Activated T-cell treated with anti-CD3 and anti-CD28 coated beads, Interleukin-2, amount 50 U/mL, for 72 hours (primary cell): Measurements from ENCODE around the gene TAOK3. TPM values are rescaled to one million over a fixed set of nuclear protein-coding genes. Genes with fewer than 3 reads are reported as not detected.

Experiments used
- ATAC-seq, 2 donors: fragments of 150-1000 bp; cut with Tn5 transposase; replicated peaks in 1 of 2; 2 replicates each; pipeline ENCODE4 v1.10.0; 2021; ENCODE audit warnings: moderate library complexity in 2 of 2, mild to moderate bottlenecking in 1 of 2
- DNase-seq, 2 donors: peaks; one replicate each; pipeline ENCODE4 v3.0.0; 2021 to 2022; ENCODE audit warnings: mixed read lengths in 1 of 2
- H3K27ac Mint-ChIP-seq: one replicate; pipeline ENCODE4 v1.8.0; 2022; ENCODE audit warnings: mild to moderate bottlenecking, moderate library complexity, mixed read lengths
- H3K27me3 Mint-ChIP-seq: one replicate; pipeline ENCODE4 v1.8.0; 2022; ENCODE audit warnings: low read depth, mixed read lengths
- H3K36me3 Mint-ChIP-seq, 2 donors: one replicate each; pipeline ENCODE4 v1.8.0; 2022; ENCODE audit warnings: mixed read lengths in 2 of 2, mild to moderate bottlenecking in 1 of 2; ENCODE audit not compliant: insufficient read depth in 2 of 2
- H3K4me1 Mint-ChIP-seq: one replicate; pipeline ENCODE4 v1.8.0; 2022; ENCODE audit warnings: low read depth, mixed read lengths
- H3K4me3 Mint-ChIP-seq, 2 donors: one replicate each; pipeline ENCODE4 v1.8.0; 2022; ENCODE audit warnings: mild to moderate bottlenecking in 2 of 2, mixed read lengths in 2 of 2, moderate library complexity in 2 of 2
- H3K9me3 Mint-ChIP-seq, 2 donors: one replicate each; pipeline ENCODE4 v1.8.0; 2022; ENCODE audit warnings: mixed read lengths in 2 of 2
- total RNA-seq, 2 donors: library from RNA; stranded (reverse); gene quantifications; one replicate each; pipeline ENCODE4 v1.2.3, GENCODE V29; 2022

TAOK3 gene
- total RNA-seq, 2 donors from 2014 or later, result 46.8 to 49.2 TPM

- H3K9me3 Mint-ChIP-seq, result no peaks in the 10 kb centered on the region
- DNase-seq (no peak), ATAC-seq (no peak)
- H3K36me3 Mint-ChIP-seq, result no peaks in the 10 kb centered on the region
- no peak overlapping the region for H3K27ac Mint-ChIP-seq
- peaks cover 4% of the 10 kb centered on the region for H3K4me1 Mint-ChIP-seq
- H3K27me3 Mint-ChIP-seq, result no peaks in the 10 kb centered on the region
- no peak overlapping the region for H3K4me3 Mint-ChIP-seq
These were observed 183.9 kb downstream of the TAOK3 start for GRCh38 chr12:118188690-118189371.

- no peak for ATAC-seq
- H3K4me3 Mint-ChIP-seq, result no peak overlapping the region
- DNase-seq, result no peak
- no peaks in the 10 kb centered on the region for H3K36me3 Mint-ChIP-seq
- peaks cover 4% of the 10 kb centered on the region for H3K4me1 Mint-ChIP-seq
- H3K27ac Mint-ChIP-seq, result no peak overlapping the region
- no peaks in the 10 kb centered on the region for H3K9me3 Mint-ChIP-seq
- H3K27me3 Mint-ChIP-seq, result no peaks in the 10 kb centered on the region
These were observed 184.8 kb downstream of the TAOK3 start for GRCh38 chr12:118187751-118188435.

DNA sequence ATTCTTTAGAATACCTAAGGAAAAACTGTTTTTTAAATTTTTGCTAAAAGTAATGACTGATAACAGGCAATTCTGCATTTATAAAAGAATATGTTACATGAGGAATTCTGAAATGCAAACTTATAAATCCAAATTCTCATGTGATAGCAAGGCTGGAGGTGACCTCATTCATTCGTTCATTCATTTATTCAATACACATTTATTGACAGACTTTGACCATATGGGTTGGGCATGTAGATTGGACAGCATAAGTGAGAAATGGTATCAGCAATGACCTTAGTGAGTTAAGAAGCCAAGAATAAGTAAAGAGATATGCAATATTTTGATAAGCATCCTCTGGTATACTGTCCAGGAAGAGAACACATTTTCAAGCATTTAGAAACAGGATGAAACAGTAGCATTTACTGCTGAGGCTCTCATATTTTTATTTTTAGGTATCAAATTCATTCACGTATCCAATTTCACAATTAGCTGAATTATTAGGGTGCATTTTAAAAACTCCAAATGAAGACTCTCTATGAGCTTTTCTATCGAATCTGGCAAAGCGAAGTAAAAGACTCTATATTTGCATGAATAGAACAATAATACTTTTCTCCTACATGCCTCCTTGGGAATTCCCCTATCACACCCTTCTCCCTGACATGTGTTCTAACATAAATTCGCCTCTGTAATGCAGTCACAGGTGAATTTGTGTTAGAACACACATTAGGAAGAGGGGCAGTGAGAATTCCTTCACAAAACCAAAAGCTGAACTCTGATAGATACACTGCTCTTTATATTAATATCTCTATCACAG is 186.9 kb downstream of the TAOK3 start:
- Mint-ChIP-seq H3K27ac (peak overlapping the region; percentile 50), H3K4me1 (peaks cover 6% of the 10 kb centered on the region), H3K36me3 (peaks cover 5 to 6% of the 10 kb centered on the region in 2 donors), H3K4me3 (no peak overlapping the region), H3K9me3 (no peaks in the 10 kb centered on the region), H3K27me3 (no peaks in the 10 kb centered on the region)
- ATAC-seq, result no peak
- DNase-seq, result no peak

DNA sequence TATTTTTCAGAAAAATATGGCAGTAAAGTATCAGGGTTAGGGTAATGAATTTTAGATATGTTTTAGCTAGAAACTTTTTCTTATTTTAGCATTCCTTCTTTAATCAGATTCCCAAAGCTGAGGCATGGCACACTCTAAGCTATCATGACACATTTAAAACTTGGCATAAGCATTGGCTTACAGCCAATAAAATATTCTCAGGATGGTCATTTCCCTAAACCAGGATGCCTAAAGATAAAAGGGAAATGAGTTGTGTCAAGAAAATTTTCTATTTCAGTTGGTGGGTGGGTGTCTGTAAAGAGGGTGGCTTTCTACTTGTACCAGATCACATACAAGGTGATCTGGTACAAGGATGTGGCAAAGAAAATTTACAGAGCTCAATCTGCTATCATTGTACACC is 189.0 kb downstream of the TAOK3 start:
- no peaks in the 10 kb centered on the region for H3K27me3 Mint-ChIP-seq
- H3K36me3 Mint-ChIP-seq, result peaks cover 7 to 10% of the 10 kb centered on the region in 2 donors
- H3K4me1 Mint-ChIP-seq, result peaks cover 6% of the 10 kb centered on the region
- no peaks in the 10 kb centered on the region for H3K9me3 Mint-ChIP-seq
- no peak overlapping the region for H3K27ac Mint-ChIP-seq
- no peak for DNase-seq
- no peak for ATAC-seq
- no peak overlapping the region for H3K4me3 Mint-ChIP-seq

DNA sequence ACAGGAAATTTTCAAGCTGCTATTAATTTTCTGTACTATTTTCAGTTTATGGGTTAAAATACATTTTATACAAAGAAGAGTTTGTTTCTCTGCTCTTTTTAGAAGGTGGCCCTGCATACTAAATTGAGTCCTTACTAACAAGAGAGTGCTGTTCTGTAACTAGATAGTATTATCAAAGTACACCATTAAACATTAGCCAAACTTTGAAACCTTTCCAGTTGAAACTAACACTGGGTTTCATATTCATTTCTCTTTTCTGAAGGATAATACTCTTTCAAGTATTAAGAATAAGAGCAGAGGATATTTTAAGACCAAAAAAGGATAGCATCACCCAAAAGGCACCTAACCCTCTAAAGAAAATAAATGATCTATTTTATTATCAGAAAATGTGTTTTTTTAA is 189.6 kb downstream of the TAOK3 start:
- peak overlapping the region; percentile 91 for H3K27ac Mint-ChIP-seq
- DNase-seq (no peak), ATAC-seq (no peak)
- no peaks in the 10 kb centered on the region for H3K9me3 Mint-ChIP-seq
- H3K36me3 Mint-ChIP-seq, result peaks cover 7 to 10% of the 10 kb centered on the region in 2 donors
- peaks cover 6% of the 10 kb centered on the region for H3K4me1 Mint-ChIP-seq
- H3K27me3 Mint-ChIP-seq, result no peaks in the 10 kb centered on the region
- no peak overlapping the region for H3K4me3 Mint-ChIP-seq

DNA sequence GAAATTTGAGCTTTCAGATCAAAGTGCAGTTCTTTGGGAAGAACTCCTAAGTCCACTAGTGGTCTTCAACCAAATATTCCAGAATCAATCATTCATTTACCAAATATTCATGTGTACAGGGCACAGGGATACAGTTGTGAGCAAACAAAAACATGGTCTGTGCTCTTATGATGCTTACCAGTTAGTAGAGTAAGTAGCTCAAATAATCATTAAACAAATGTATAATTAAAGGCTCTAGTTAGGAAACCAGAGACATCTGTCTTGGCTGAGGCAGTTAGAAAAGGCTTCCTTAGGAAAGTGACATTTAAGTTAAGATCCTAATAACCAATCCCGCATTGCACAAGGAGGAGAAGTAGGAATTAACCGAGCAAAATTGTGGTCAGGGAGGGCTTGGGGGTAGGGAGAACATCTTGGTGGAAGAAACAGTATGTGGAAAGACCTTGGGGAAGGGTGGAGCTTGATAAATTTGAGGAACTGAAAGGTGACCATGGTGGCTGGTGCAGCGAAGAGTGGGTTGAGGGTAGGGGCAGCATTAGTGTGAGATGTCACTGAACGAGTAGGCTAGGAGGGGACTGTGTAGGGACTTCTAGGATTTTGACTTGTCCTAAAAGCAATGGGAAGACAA is 196.8 kb downstream of the TAOK3 start:
- ATAC-seq (no peak), DNase-seq (no peak)
- Mint-ChIP-seq H3K4me3 (no peak overlapping the region), H3K27me3 (no peaks in the 10 kb centered on the region), H3K27ac (no peak overlapping the region), H3K4me1 (no peaks in the 10 kb centered on the region), H3K36me3 (peaks cover 10 to 32% of the 10 kb centered on the region in 2 donors), H3K9me3 (no peaks in the 10 kb centered on the region)

- Mint-ChIP-seq H3K4me1 (peaks cover 43% of the 10 kb centered on the region), H3K27ac (peak overlapping the region; percentile 76), H3K36me3 (peaks cover 8 to 39% of the 10 kb centered on the region in 2 donors), H3K27me3 (no peaks in the 10 kb centered on the region), H3K4me3 (peak overlapping the region in 1 of 2 donors; percentile 64), H3K9me3 (no peaks in the 10 kb centered on the region)
- ATAC-seq (peak; percentile 97 to 99), DNase-seq (no peak)
These were observed 205.8 kb downstream of the TAOK3 start for GRCh38 chr12:118166946-118167345.

- no peaks in the 10 kb centered on the region for H3K27me3 Mint-ChIP-seq
- no peak overlapping the region for H3K4me3 Mint-ChIP-seq
- H3K27ac Mint-ChIP-seq, result no peak overlapping the region
- H3K36me3 Mint-ChIP-seq, result peaks cover 6 to 26% of the 10 kb centered on the region in 2 donors
- H3K9me3 Mint-ChIP-seq, result no peaks in the 10 kb centered on the region
- DNase-seq (peak in 1 of 2 donors; percentile 11), ATAC-seq (no peak)
- peaks cover 40% of the 10 kb centered on the region for H3K4me1 Mint-ChIP-seq
These were observed 207.8 kb downstream of the TAOK3 start for GRCh38 chr12:118164798-118165486.

GRCh38 chr12:118160536-118160935 is 212.2 kb downstream of the TAOK3 start:
- Mint-ChIP-seq H3K4me1 (peaks cover 14% of the 10 kb centered on the region), H3K36me3 (peaks cover 6 to 13% of the 10 kb centered on the region in 2 donors), H3K27me3 (no peaks in the 10 kb centered on the region), H3K9me3 (no peaks in the 10 kb centered on the region), H3K27ac (no peak overlapping the region), H3K4me3 (no peak overlapping the region)
- DNase-seq (no peak), ATAC-seq (no peak)

DNA sequence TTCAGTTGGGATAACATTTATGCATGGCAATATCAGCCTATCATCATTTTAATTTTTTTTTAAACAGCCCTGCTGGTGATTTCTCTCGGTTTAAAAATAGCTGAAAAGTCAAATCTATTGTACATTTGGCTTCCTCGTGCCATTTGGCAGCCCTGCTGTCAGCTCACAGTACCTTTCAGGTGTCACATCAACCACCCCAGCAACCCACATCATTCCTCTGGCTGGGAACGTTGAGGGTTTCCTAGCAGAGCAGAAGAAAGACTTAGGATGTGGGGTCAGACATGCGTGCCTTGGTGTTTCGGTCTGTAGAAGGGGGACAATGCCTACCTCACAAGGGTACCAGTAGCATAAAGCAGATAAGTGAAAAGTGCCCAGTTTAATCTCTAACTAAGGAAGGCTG is 221.0 kb downstream of the TAOK3 start:
- DNase-seq, result no peak
- no peaks in the 10 kb centered on the region for H3K9me3 Mint-ChIP-seq
- ATAC-seq, result no peak
- peaks cover 4 to 8% of the 10 kb centered on the region in 2 donors for H3K36me3 Mint-ChIP-seq
- no peaks in the 10 kb centered on the region for H3K4me1 Mint-ChIP-seq
- no peak overlapping the region for H3K27ac Mint-ChIP-seq
- no peaks in the 10 kb centered on the region for H3K27me3 Mint-ChIP-seq
- no peak overlapping the region for H3K4me3 Mint-ChIP-seq

DNA sequence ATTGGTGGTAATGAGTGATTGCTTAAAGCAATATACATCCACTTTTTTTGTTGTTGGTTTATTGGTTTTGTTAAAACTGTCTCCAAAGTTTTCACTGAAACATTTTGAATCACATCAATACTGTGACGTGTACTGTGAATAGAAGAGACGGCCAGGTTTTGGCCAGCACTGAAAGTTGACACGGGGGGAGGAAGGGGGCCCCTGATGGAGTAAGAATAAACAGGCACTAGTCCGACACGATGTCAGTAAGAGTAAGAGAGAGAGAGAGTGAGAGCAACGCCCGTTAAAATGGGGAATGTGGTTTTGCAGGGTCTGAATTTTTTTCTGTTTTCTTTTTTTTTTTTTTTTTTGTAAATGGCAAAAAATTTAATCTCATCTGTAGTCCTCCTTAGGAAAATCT is 222.1 kb downstream of the TAOK3 start:
- no peaks in the 10 kb centered on the region for H3K9me3 Mint-ChIP-seq
- H3K36me3 Mint-ChIP-seq, result peaks cover 4 to 8% of the 10 kb centered on the region in 2 donors
- ATAC-seq (no peak), DNase-seq (no peak)
- peak overlapping the region; percentile 65 for H3K27ac Mint-ChIP-seq
- no peaks in the 10 kb centered on the region for H3K27me3 Mint-ChIP-seq
- H3K4me3 Mint-ChIP-seq, result no peak overlapping the region
- peaks cover 1% of the 10 kb centered on the region for H3K4me1 Mint-ChIP-seq

DNA sequence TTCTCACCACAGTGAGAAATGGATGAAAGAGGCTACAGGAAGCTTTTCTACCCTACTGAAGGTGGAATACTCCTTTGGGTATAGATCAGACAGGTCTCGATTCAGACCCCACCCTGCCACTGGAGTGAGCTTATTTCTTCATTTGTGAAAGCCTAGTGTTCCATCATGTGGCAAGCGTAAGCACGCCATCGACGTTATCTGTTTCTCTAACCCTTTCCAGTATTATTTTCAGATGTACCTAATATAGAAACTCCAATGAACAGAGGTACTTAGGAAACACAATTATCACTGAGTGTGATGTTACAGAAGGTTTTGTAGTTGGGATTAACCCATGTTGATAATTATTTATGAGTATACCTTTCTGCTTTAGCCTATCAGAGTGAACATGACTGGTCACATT is 224.4 kb downstream of the TAOK3 start:
- no peak for DNase-seq
- Mint-ChIP-seq H3K27me3 (no peaks in the 10 kb centered on the region), H3K27ac (no peak overlapping the region), H3K4me1 (peaks cover 12% of the 10 kb centered on the region), H3K36me3 (peaks cover 4 to 15% of the 10 kb centered on the region in 2 donors), H3K4me3 (no peak overlapping the region), H3K9me3 (no peaks in the 10 kb centered on the region)
- ATAC-seq, result no peak
